Neural cell (in vitro differentiated cells): Measurements from ENCODE around the gene SLF1.

Source experiments
- MXI1 ChIP-seq: fragments of 450-650 bp; conservative IDR thresholded peaks from 2 replicates; pipeline ENCODE4 v1.6.1; 2014; ENCODE audit warnings: antibody characterized with exemption, mild to moderate bottlenecking; ENCODE audit not compliant: poor library complexity, severe bottlenecking
- RAD21 ChIP-seq: fragments of 450-650 bp; conservative IDR thresholded peaks from 2 replicates; pipeline ENCODE4 v1.6.1; 2014; ENCODE audit warnings: antibody characterized with exemption, mild to moderate bottlenecking, moderate library complexity
- SMC3 ChIP-seq: fragments of 450-650 bp; conservative IDR thresholded peaks from 2 replicates; pipeline ENCODE4 v1.6.1; 2014; ENCODE audit warnings: antibody characterized with exemption, mild to moderate bottlenecking, moderate library complexity; ENCODE audit not compliant: poor library complexity
- TF ChIP-seq, protein P1 (sequence below): fragments of 450-650 bp; IDR thresholded peaks from 2 replicates; pipeline ENCODE4 v1.5.1; 2014; ENCODE audit warnings: antibody characterized with exemption, mild to moderate bottlenecking, moderate library complexity; ENCODE audit not compliant: poor library complexity, severe bottlenecking

DNA sequence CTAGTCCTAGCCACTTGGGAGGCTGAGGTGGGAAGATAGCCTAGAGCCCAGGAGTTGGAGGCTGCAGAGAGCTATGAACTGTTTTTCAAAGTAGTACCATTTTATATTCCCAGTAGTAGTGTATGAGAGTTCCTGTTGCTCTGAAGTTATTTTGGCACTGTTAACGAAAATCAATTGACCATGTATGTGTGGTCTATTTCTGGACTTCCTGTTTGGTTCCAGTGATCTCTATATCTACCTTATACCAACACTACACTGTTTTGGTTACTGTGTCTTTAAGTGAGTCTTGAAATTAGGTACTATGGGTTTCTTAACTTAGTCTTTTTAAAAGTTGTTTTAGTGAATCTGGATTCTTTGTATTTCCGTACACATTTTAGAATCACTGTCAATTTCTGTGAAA, 13.6 kb downstream of the SLF1 start:
- TF ChIP-seq RAD21, result no peak
- TF ChIP-seq, protein P1, sequence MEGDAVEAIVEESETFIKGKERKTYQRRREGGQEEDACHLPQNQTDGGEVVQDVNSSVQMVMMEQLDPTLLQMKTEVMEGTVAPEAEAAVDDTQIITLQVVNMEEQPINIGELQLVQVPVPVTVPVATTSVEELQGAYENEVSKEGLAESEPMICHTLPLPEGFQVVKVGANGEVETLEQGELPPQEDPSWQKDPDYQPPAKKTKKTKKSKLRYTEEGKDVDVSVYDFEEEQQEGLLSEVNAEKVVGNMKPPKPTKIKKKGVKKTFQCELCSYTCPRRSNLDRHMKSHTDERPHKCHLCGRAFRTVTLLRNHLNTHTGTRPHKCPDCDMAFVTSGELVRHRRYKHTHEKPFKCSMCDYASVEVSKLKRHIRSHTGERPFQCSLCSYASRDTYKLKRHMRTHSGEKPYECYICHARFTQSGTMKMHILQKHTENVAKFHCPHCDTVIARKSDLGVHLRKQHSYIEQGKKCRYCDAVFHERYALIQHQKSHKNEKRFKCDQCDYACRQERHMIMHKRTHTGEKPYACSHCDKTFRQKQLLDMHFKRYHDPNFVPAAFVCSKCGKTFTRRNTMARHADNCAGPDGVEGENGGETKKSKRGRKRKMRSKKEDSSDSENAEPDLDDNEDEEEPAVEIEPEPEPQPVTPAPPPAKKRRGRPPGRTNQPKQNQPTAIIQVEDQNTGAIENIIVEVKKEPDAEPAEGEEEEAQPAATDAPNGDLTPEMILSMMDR, result no peak
- no peak for TF ChIP-seq MXI1
- no peak for TF ChIP-seq SMC3
